Endothelial cell of umbilical vein (primary cell): Measurements from ENCODE around the gene EQTN. TPM values are rescaled to one million over a fixed set of nuclear protein-coding genes. Genes with fewer than 3 reads are reported as not detected.

Experiments
- BruUV-seq: library from RNA; stranded (reverse); fragments of 400-500 nt; replicated peaks from 2 replicates; lab custom pipeline; 2021; lab: Mats Ljungman, UMichigan
- CTCF ChIA-PET: fragments of 300-600, 350-600 bp; sonication (Branson Sonifier 250); formaldehyde crosslinking; loops from one replicate; lab custom pipeline; 2021; ENCODE audit warnings: antibody characterized with exemption, inconsistent platforms; lab: Charles Lee
- POLR2A ChIA-PET: fragments of 300-600, 350-600 bp; sonication (Branson Sonifier 250); formaldehyde crosslinking; loops from one replicate; lab custom pipeline; 2021; ENCODE audit warnings: antibody characterized with exemption, inconsistent platforms; lab: Charles Lee
- DNase-seq: peaks from one replicate; pipeline ENCODE4 v3.0.0-alpha.2; 2011; ENCODE audit warnings: low read depth, low spot score
- FAIRE-seq: peaks from 2 replicates; lab custom pipeline; 2011; peaks lifted over from hg19 to GRCh38; lab: Jason Lieb, UNC
- H2AFZ ChIP-seq: 2 replicates; pipeline ENCODE4 v1.6.0; 2012; ENCODE audit warnings: low read depth, low read length, control low read depth, inconsistent platforms
- H3K27ac ChIP-seq: 2 replicates; pipeline ENCODE4 v1.5.1; 2011; ENCODE audit warnings: low read depth, mild to moderate bottlenecking, control low read depth, low read length, moderate library complexity; ENCODE audit not compliant: insufficient read depth
- H3K27me3 ChIP-seq, 2 experiments: 2 replicates each; pipeline versions ENCODE4 v1.6.0 to v1.6.1; 2011; ENCODE audit warnings: low read length in 2 of 2, mixed read lengths in 1 of 2; ENCODE audit not compliant: control insufficient read depth in 2 of 2, insufficient read depth in 2 of 2
- H3K36me3 ChIP-seq, 2 experiments: 2 replicates in 1 of 2; 3 replicates in 1 of 2; pipeline ENCODE4 v1.5.1; 2011; ENCODE audit warnings: low read length in 2 of 2, mild to moderate bottlenecking in 1 of 2, moderate library complexity in 1 of 2; ENCODE audit not compliant: control insufficient read depth in 2 of 2, insufficient read depth in 2 of 2; ENCODE audit errors: extremely low read depth in 1 of 2
- H3K4me1 ChIP-seq: 3 replicates; pipeline ENCODE4 v1.5.1; 2011; ENCODE audit warnings: mild to moderate bottlenecking, low read length; ENCODE audit not compliant: control insufficient read depth, insufficient read depth; ENCODE audit errors: extremely low read depth
- H3K4me2 ChIP-seq: 2 replicates; pipeline ENCODE4 v1.6.1; 2011; ENCODE audit warnings: low read length, control low read depth, mixed read lengths; ENCODE audit not compliant: insufficient read depth
- H3K4me3 ChIP-seq, 3 experiments: fragments of 200-600 bp in 1 of 3; sonication (generic), shearing (Covaris generic) in 1 of 3; replicated peaks in 1 of 3; 2 replicates each; pipeline ENCODE4 v1.5.1; 2011 to 2016; ENCODE audit warnings: control low read depth in 3 of 3, low read length in 3 of 3, mild to moderate bottlenecking in 2 of 3, inconsistent platforms in 1 of 3, low read depth in 1 of 3, moderate library complexity in 1 of 3; ENCODE audit not compliant: insufficient read depth in 1 of 3
- H3K79me2 ChIP-seq: 2 replicates; pipeline ENCODE4 v1.6.0; 2012; ENCODE audit warnings: low read length, inconsistent platforms; ENCODE audit not compliant: control insufficient read depth, insufficient read depth
- H3K9ac ChIP-seq: replicated peaks from 2 replicates; pipeline ENCODE3; 2011; ENCODE audit warnings: low read length, control low read depth; ENCODE audit not compliant: insufficient read depth; ENCODE audit errors: extremely low read depth
- H3K9me1 ChIP-seq: replicated peaks from 3 replicates; pipeline ENCODE4 v1.6.0; 2011; ENCODE audit warnings: mild to moderate bottlenecking, low read length; ENCODE audit not compliant: control insufficient read depth, insufficient read depth; ENCODE audit errors: extremely low read depth
- H3K9me3 ChIP-seq: replicated peaks from 2 replicates; pipeline ENCODE4 v1.5.1; 2012; ENCODE audit warnings: low read length, inconsistent platforms; ENCODE audit not compliant: control insufficient read depth, insufficient read depth
- H4K20me1 ChIP-seq: replicated peaks from 2 replicates; pipeline ENCODE3; 2011; ENCODE audit warnings: mild to moderate bottlenecking, low read length; ENCODE audit not compliant: control insufficient read depth, insufficient read depth; ENCODE audit errors: extremely low read depth
- CTCF ChIP-seq, 2 donors: IDR thresholded peaks; 1 replicate in 1 of 2; 2 replicates in 1 of 2; pipeline ENCODE4 v1.5.1; 2011; ENCODE audit warnings: low read length in 2 of 2, mild to moderate bottlenecking in 2 of 2, moderate library complexity in 2 of 2, control low read depth in 1 of 2, inconsistent platforms in 1 of 2, low read depth in 1 of 2; ENCODE audit not compliant: insufficient read depth in 1 of 2; ENCODE audit errors: extremely low read depth in 1 of 2
- EZH2 ChIP-seq: IDR thresholded peaks from 2 replicates; pipeline ENCODE4 v1.6.1; 2012; ENCODE audit warnings: borderline replicate concordance, low read depth, mild to moderate bottlenecking, moderate library complexity, low read length, inconsistent platforms; ENCODE audit not compliant: severe bottlenecking
- FOS ChIP-seq: IDR thresholded peaks from 2 replicates; pipeline ENCODE4 v1.6.1; 2011; ENCODE audit warnings: mild to moderate bottlenecking, low read length, moderate library complexity, borderline replicate concordance; ENCODE audit not compliant: insufficient read depth
- GATA2 ChIP-seq: IDR thresholded peaks from 2 replicates; pipeline ENCODE4 v1.7.0; 2011; ENCODE audit warnings: low read depth, mild to moderate bottlenecking, moderate library complexity, mixed read lengths, low read length; ENCODE audit not compliant: insufficient read length, insufficient read depth
- JUN ChIP-seq: IDR thresholded peaks from 2 replicates; pipeline ENCODE4 v1.6.1; 2011; ENCODE audit warnings: borderline replicate concordance, low read depth; ENCODE audit not compliant: insufficient read length, insufficient read depth
- MAX ChIP-seq: IDR thresholded peaks from 2 replicates; pipeline ENCODE4 v1.6.1; 2011; ENCODE audit not compliant: insufficient read depth, insufficient read length
- MYC ChIP-seq: IDR thresholded peaks from one replicate; pipeline ENCODE4 v1.6.1; 2011; ENCODE audit warnings: mild to moderate bottlenecking, low read depth, low read length
- POLR2A ChIP-seq: IDR thresholded peaks from 2 replicates; pipeline ENCODE4 v1.6.1; 2012; ENCODE audit warnings: low read depth, mild to moderate bottlenecking, control low read depth, low read length
- POLR2AphosphoS5 ChIP-seq: IDR thresholded peaks from 2 replicates; pipeline ENCODE4 v1.6.1; 2012; ENCODE audit warnings: low read depth, mild to moderate bottlenecking, control low read depth, low read length, moderate library complexity; ENCODE audit not compliant: insufficient read depth
- dilution Hi-C: fragments of 300-500 bp; cut with MboI; formaldehyde crosslinking; loops from one replicate; pipeline ENCODE4 v1.15.0; 2019; ENCODE audit warnings: low sequenced_read_pairs; ENCODE audit not compliant: extremely low pct_ligation_motif_present
- intact Hi-C: fragments of 100-400 bp; cut with micrococcal nuclease; formaldehyde crosslinking; loops from one replicate; pipeline ENCODE4 v1.10.0; 2022
- polyA plus RNA-seq, 4 experiments: library from polyadenylated mRNA; depleted of rRNA in 3 of 4; stranded (reverse) in 3 of 4; unstranded in 1 of 4; fragments of >200 nt; gene quantifications; 2 replicates each; pipeline versions ENCODE4 v1.2.1 to v1.2.3, GENCODE V29; 2011 to 2012; ENCODE audit warnings: missing spikeins in 1 of 4
- total RNA-seq: library from RNA; stranded (reverse); gene quantifications from 2 replicates; pipeline ENCODE4 v1.2.3, GENCODE V29; 2021

EQTN gene
- total and polyA plus RNA-seq, 2 donors (not counting 3 experiments of a cell fraction or from before 2014, with no cell fraction given): not detected

- ChIA-PET CTCF (interaction anchor here (1.3 kb wide), 1 partner anchor 40 kb away, joined by 3 read pairs; no protein-coding TSS in a partner anchor), POLR2A (no interaction called here)
- BruUV-seq: no TSS peak
- Histone ChIP-seq H2AFZ (no peak overlapping the region), H3K27ac (no peak overlapping the region), H3K4me1 (no peaks in the 10 kb centered on the region), H3K9ac (no peak overlapping the region), H3K36me3 (no peaks in the 10 kb centered on the region), H3K4me2 (no peak overlapping the region), H3K4me3 (no peak overlapping the region), H3K27me3 (peaks cover 3 to 9% of the 10 kb centered on the region in 2 experiments), H4K20me1 (no peaks in the 10 kb centered on the region), H3K9me3 (no peaks in the 10 kb centered on the region), H3K79me2 (no peaks in the 10 kb centered on the region), H3K9me1 (no peaks in the 10 kb centered on the region)
- dilution Hi-C loops: no loop called here
- DNase-seq (no peak), FAIRE-seq (no peak)
- intact Hi-C loops: no loop called here
- no peak for TF ChIP-seq EZH2
These were observed 4.1 kb downstream of the EQTN start for GRCh38 chr9:27292659-27293405.

- intact Hi-C loops: no loop called here
These were observed 5.7 kb downstream of the EQTN start for GRCh38 chr9:27291292-27291691.

More at GRCh38 chr9:27291292-27291691, 5.7 kb downstream of the EQTN start:
- no peak for DNase-seq
- Histone ChIP-seq H3K79me2 (no peaks in the 10 kb centered on the region), H3K9me1 (no peaks in the 10 kb centered on the region), H3K36me3 (no peaks in the 10 kb centered on the region), H3K4me1 (no peaks in the 10 kb centered on the region), H3K27me3 (peaks cover 7 to 9% of the 10 kb centered on the region in 2 experiments), H3K4me2 (no peak overlapping the region), H3K9ac (no peak overlapping the region), H3K9me3 (no peaks in the 10 kb centered on the region), H4K20me1 (no peaks in the 10 kb centered on the region), H3K27ac (no peak overlapping the region), H2AFZ (no peak overlapping the region), H3K4me3 (no peak overlapping the region)
- CTCF ChIA-PET: no interaction called here
- no peak for FAIRE-seq
- POLR2A ChIA-PET: no interaction called here
- dilution Hi-C loops: no loop called here
- TF ChIP-seq JUN: no peak
- no peak for TF ChIP-seq POLR2AphosphoS5
- TF ChIP-seq POLR2A: no peak
- no peak for TF ChIP-seq GATA2
- TF ChIP-seq MYC: no peak
- TF ChIP-seq CTCF (IDR thresholded peaks at IDR 0.05; ENCODE audit: extremely low read depth in 1 of 2, insufficient read depth in 1 of 2, low read depth in 1 of 2, low read length in 2 of 2): no peak
- TF ChIP-seq MAX: no peak
- no peak for TF ChIP-seq FOS
- no peak for TF ChIP-seq EZH2
- no TSS peak for BruUV-seq
